ENCODE measurements around the gene LMF1.

GRCh38 chr16:887846-888245, 82.9 kb downstream of the LMF1 start:
- no peak for TF ChIP-seq CTCF (IDR thresholded peaks at IDR 0.05)
- no peak for TF ChIP-seq POLR2A (IDR thresholded peaks at IDR 0.05)
